ENCODE results near the gene CYP2F1. TPM values are rescaled to one million over a fixed set of nuclear protein-coding genes. Genes with fewer than 3 reads are reported as not detected.

CYP2F1 gene
- total RNA-seq = not detected in 2 replicates

GRCh38 chr19:41114132-41114531 lies at the start of gene CYP2F1:
CYP2F1 (plus strand) TSS chr19:41114432; CDS start chr19:41116189, 1,757 bp downstream.

DNA sequence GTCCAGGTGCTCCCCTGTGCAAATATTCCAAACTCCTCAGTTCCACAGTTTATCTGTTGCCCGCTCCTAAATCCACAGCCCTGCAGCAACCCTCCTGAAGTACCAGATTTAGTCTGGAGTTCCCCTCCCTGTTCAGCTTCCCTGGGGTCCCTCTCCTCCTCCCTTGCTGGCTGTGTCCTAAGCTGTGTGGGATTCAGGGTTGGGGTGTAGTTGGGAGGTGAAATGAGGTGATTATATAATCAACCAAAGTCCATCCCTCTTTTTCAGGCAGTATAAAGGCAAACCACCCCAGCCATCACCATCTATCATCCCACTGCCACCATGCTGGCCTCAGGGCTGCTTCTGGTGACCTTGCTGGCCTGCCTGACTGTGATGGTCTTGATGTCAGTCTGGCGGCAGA lies 26.1 kb upstream of the CYP2F1 start, which contains the start of gene CYP2A13:
TSS of gene CYP2A13 (plus strand) at position 301 of the 400 bp plus-strand sequence. CDS start at position 322, 21 bp downstream.

Other genes starting within 250 kb of the CYP2F1 start
- not detected in 2 replicates for gene CYP2A7, start 232.2 kb upstream of the CYP2F1 start, total RNA-seq
- not detected in 2 replicates for gene CYP2B6, start 123.2 kb upstream of the CYP2F1 start, total RNA-seq
- not detected in 2 replicates for gene CYP2A13, start 26.0 kb upstream of the CYP2F1 start, total RNA-seq
- 0.77 and 3.3 TPM in 2 replicates for gene CYP2S1, start 78.8 kb downstream of the CYP2F1 start, total RNA-seq
- gene AXL, start 104.8 kb downstream of the CYP2F1 start, total RNA-seq = 105 and 126 TPM in 2 replicates
- gene HNRNPUL1, start 149.9 kb downstream of the CYP2F1 start, total RNA-seq = 48.0 and 54.5 TPM in 2 replicates
- 7.9 and 9.3 TPM in 2 replicates for gene CCDC97, start 195.7 kb downstream of the CYP2F1 start, total RNA-seq
- gene TGFB1, start 239.5 kb downstream of the CYP2F1 start, total RNA-seq = 8.2 and 9.8 TPM in 2 replicates
- 4.1 and 4.8 TPM in 2 replicates for gene B9D2, start 249.7 kb downstream of the CYP2F1 start, total RNA-seq